Colonic mucosa (tissue), 4 donors: ENCODE results near the gene GRAP2. TPM values are rescaled to one million over a fixed set of nuclear protein-coding genes. Genes with fewer than 3 reads are reported as not detected.
"Not testable (repeated sequence)": the region's sequence is repeated elsewhere in the genome, so short reads cannot be mapped to it uniquely, and the experiment has no call there.

Experiments
- DNase-seq: peaks from one replicate; pipeline ENCODE4 v3.0.0-alpha.2; 2020
- H3K27ac ChIP-seq: fragments of 200-600 bp; one replicate; pipeline ENCODE4 v1.8.0; 2021
- H3K27me3 ChIP-seq: fragments of 200-600 bp; one replicate; pipeline ENCODE4 v1.8.0; 2021
- H3K36me3 ChIP-seq: fragments of 200-600 bp; one replicate; pipeline ENCODE4 v1.8.0; 2021
- H3K4me1 ChIP-seq: fragments of 200-600 bp; one replicate; pipeline ENCODE4 v1.8.0; 2021; ENCODE audit warnings: mild to moderate bottlenecking
- H3K4me3 ChIP-seq: fragments of 200-600 bp; one replicate; pipeline ENCODE4 v1.8.0; 2021
- H3K9ac ChIP-seq, 2 donors: one replicate each; pipeline ENCODE4 v1.7.0; 2013; ENCODE audit warnings: control low read depth in 2 of 2, low read depth in 2 of 2, low read length in 2 of 2
- H3K9me3 ChIP-seq: fragments of 200-600 bp; one replicate; pipeline ENCODE4 v1.8.0; 2021
- intact Hi-C: fragments of 100-400 bp; cut with DNase I; formaldehyde crosslinking; loops from one replicate; pipeline ENCODE4 v1.14.1; 2022
- total RNA-seq, 2 donors: library from RNA; stranded (reverse); fragmentation: NEBNext Ultra II Directional in 1 of 2; extraction: Animal tissue kit (Norgen Biotek cat#: 25700) in 1 of 2; gene quantifications; one replicate each; pipeline ENCODE4 v1.2.1, GENCODE V29; 2021
- TF ChIP-seq, protein P1 (sequence below): fragments of 200-600 bp; IDR thresholded peaks from one replicate; pipeline ENCODE4 v1.8.0; 2022; ENCODE audit warnings: antibody characterized with exemption, mild to moderate bottlenecking
- donor health status: healthy.
- donor health status: DM: no; HTN: no; CAD: no.
- donor health status: DM: no; HTN: no; CAD: no.

GRAP2 gene
- total RNA-seq, 2 donors from 2014 or later: 2.1 to 4.2 TPM

DNA sequence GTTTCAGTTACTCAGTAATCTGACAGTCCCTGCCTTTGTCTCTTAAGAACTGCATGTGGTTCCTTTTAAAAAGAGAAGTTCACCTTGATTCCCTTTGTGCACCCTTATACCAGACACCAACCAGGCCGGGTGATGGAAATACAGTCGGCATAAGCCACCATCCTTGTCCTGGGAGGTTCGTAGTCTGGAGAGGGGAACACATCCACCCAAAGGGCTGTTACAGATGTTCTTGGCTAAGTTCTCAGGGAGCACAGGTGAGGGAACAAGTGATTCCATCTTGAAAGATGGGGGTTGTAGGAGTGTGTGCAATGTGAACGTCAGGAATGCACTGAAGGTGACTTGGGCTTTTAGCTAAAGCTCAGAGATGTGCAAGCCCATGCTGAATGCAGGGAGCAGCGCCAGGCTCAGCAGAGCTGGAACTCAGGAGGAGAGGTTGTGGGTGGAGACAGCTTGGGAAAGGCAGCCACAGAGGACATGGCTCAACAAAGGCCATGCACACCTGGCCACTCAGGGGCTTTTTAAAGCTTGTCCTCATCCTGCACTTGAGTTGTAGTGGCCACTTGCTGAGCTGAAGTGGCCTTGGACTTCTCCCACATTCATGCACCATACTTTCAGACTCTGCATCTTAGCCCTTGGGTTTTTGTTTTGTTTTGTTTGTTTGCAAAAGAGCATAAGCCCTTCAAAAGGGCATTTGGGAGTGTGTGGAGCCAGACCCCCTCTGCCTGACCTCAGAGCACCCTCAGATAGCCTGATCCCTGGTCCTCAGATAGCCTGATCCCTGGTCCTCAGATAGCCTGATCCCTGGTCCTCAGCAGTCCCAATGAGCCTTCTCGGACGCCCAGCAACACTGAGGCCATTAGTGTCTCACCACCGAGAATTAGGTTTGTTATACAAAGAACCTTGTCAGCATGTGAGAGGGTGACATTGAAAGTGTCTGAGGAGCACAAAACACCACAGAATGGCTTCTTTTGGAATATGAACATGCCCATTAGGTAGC lies 46.6 kb downstream of the GRAP2 start:
- no peak for DNase-seq
- Histone ChIP-seq H3K4me1 (no peaks in the 10 kb centered on the region), H3K27me3 (no peaks in the 10 kb centered on the region), H3K9ac (no peak overlapping the region), H3K4me3 (no peak overlapping the region), H3K27ac (no peak overlapping the region), H3K36me3 (no peaks in the 10 kb centered on the region), H3K9me3 (no peaks in the 10 kb centered on the region)
- TF ChIP-seq, protein P1, sequence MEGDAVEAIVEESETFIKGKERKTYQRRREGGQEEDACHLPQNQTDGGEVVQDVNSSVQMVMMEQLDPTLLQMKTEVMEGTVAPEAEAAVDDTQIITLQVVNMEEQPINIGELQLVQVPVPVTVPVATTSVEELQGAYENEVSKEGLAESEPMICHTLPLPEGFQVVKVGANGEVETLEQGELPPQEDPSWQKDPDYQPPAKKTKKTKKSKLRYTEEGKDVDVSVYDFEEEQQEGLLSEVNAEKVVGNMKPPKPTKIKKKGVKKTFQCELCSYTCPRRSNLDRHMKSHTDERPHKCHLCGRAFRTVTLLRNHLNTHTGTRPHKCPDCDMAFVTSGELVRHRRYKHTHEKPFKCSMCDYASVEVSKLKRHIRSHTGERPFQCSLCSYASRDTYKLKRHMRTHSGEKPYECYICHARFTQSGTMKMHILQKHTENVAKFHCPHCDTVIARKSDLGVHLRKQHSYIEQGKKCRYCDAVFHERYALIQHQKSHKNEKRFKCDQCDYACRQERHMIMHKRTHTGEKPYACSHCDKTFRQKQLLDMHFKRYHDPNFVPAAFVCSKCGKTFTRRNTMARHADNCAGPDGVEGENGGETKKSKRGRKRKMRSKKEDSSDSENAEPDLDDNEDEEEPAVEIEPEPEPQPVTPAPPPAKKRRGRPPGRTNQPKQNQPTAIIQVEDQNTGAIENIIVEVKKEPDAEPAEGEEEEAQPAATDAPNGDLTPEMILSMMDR: no peak
- intact Hi-C loops: no loop called here

GRCh38 chr22:39949964-39950737 lies 49.3 kb downstream of the GRAP2 start:
- no peak overlapping the region for H3K9ac ChIP-seq
- no peaks in the 10 kb centered on the region for H3K36me3 ChIP-seq
- H3K9me3 ChIP-seq: no peaks in the 10 kb centered on the region
- no peak overlapping the region for H3K27ac ChIP-seq
- intact Hi-C loops: no loop called here
- TF ChIP-seq, protein P1: no peak
- no peak for DNase-seq
- H3K4me3 ChIP-seq: no peak overlapping the region
- no peaks in the 10 kb centered on the region for H3K4me1 ChIP-seq
- H3K27me3 ChIP-seq: no peaks in the 10 kb centered on the region

- H3K9ac ChIP-seq, H3K27ac ChIP-seq, intact Hi-C loops, H3K9me3 ChIP-seq, H3K36me3 ChIP-seq, DNase-seq, H3K27me3 ChIP-seq, H3K4me3 ChIP-seq, H3K4me1 ChIP-seq: not testable (repeated sequence)
These were observed 50.9 kb downstream of the GRAP2 start for GRCh38 chr22:39951603-39952293.

DNA sequence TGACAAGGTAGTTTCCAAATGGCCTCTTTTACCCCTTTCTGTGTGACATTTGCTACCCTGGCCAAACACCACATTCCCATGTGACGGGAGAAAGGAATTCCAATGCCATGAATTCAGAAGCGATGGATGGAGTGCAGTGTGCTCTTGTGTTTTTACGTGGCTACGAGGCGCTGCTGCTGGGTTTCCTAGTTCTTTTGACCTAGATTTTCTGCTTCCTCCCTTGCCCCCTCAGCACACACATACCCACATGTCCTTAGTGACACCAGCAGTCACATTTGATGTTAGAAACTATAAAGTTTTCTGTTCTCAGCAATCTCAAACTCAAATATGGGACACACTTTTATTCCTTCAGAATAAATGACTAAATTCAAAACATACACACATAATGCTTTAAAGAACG lies 51.5 kb downstream of the GRAP2 start:
- no peak for DNase-seq
- Histone ChIP-seq H3K36me3 (no peaks in the 10 kb centered on the region), H3K9ac (no peak overlapping the region), H3K4me3 (no peak overlapping the region), H3K4me1 (no peaks in the 10 kb centered on the region), H3K27ac (no peak overlapping the region), H3K9me3 (no peaks in the 10 kb centered on the region), H3K27me3 (no peaks in the 10 kb centered on the region)
- TF ChIP-seq, protein P1: no peak
- intact Hi-C loops: no loop called here

DNA sequence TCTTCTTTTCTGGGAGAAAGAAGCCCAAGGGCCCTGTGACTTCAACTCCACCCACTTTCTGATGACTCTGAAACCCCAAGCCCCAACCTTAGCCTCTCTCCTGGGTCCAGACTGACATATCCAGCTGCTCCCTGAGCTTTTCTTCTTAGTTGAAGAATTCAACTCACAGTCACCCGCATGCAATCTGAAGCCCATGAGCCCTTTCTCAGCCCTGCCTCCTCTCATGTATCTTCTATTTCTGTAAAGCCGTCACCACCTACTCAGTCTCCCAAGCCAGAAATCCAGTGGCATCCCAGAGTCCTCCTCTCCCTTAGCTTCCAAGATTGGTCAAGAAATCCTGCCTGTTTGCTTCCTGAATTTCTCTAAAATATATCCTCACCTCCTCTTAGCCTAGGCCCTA lies 52.2 kb downstream of the GRAP2 start:
- no peak for DNase-seq
- intact Hi-C loops: no loop called here
- TF ChIP-seq, protein P1: no peak
- H3K4me3 ChIP-seq: no peak overlapping the region
- H3K9me3 ChIP-seq: no peaks in the 10 kb centered on the region
- H3K36me3 ChIP-seq: no peaks in the 10 kb centered on the region
- H3K9ac ChIP-seq: no peak overlapping the region
- H3K4me1 ChIP-seq: no peaks in the 10 kb centered on the region
- no peak overlapping the region for H3K27ac ChIP-seq
- H3K27me3 ChIP-seq: no peaks in the 10 kb centered on the region
